GM21423 (cell line): Measurements from ENCODE around the gene HYAL2.

ENCODE experiments used
- ATAC-seq: cut with Tn5 transposase; IDR thresholded peaks from one replicate; pipeline ENCODE4 v1.9.1; 2021; ENCODE audit warnings: mild to moderate bottlenecking, moderate library complexity; ENCODE audit not compliant: unreplicated experiment

HYAL2 gene

GRCh38 chr3:50322386-50323091 is at the start of gene HYAL2:
HYAL2 (minus strand) TSS chr3:50322745; CDS start chr3:50320489, 2,256 bp downstream.
- no peak for ATAC-seq

GRCh38 chr3:50371133-50371685 is 48.7 kb upstream of the HYAL2 start:
- no peak for ATAC-seq

- no peak for ATAC-seq
These were observed 48.0 kb upstream of the HYAL2 start for GRCh38 chr3:50370594-50370993.

GRCh38 chr3:50369012-50369670 is 46.6 kb upstream of the HYAL2 start:
- no peak for ATAC-seq

- no peak for ATAC-seq
These were observed 43.3 kb upstream of the HYAL2 start for GRCh38 chr3:50365842-50366220.

- peak; percentile 93 for ATAC-seq
These were observed 42.7 kb upstream of the HYAL2 start for GRCh38 chr3:50365080-50365841.

- ATAC-seq, result peak; percentile 11
These were observed 42.1 kb upstream of the HYAL2 start for GRCh38 chr3:50364573-50365079.

GRCh38 chr3:50359760-50360110 is 37.2 kb upstream of the HYAL2 start:
- ATAC-seq, result no peak

- ATAC-seq, result peak; percentile 99
These were observed 36.6 kb upstream of the HYAL2 start, which contains the start of gene TMEM115 for GRCh38 chr3:50358911-50359759. TMEM115 (minus strand) TSS chr3:50359521; CDS start chr3:50359063, 458 bp downstream.

GRCh38 chr3:50358355-50358910 is 35.9 kb upstream of the HYAL2 start:
- ATAC-seq, result no peak

GRCh38 chr3:50357481-50357880 is 34.9 kb upstream of the HYAL2 start:
- no peak for ATAC-seq

- ATAC-seq, result no peak
These were observed 34.0 kb upstream of the HYAL2 start for GRCh38 chr3:50356553-50356952.

- ATAC-seq, result no peak
These were observed 33.4 kb upstream of the HYAL2 start for GRCh38 chr3:50355829-50356552.

GRCh38 chr3:50354850-50355249 is 32.3 kb upstream of the HYAL2 start:
- ATAC-seq, result no peak

- ATAC-seq, result no peak
These were observed 31.7 kb upstream of the HYAL2 start for GRCh38 chr3:50354186-50354764.

GRCh38 chr3:50353245-50354004 is 30.9 kb upstream of the HYAL2 start:
- no peak for ATAC-seq

- no peak for ATAC-seq
These were observed 30.2 kb upstream of the HYAL2 start for GRCh38 chr3:50352781-50353180.

GRCh38 chr3:50351323-50351697 is 28.8 kb upstream of the HYAL2 start:
- no peak for ATAC-seq
